ENCODE data around the gene CD101. TPM values are rescaled to one million over a fixed set of nuclear protein-coding genes. Genes with fewer than 3 reads are reported as not detected.

The CD101 gene
- total RNA-seq, 5 donors from 2014 or later (not counting 1 experiment from before 2014, with no cell fraction given): 4.8 to 13.4 (median 5.3) TPM

DNA sequence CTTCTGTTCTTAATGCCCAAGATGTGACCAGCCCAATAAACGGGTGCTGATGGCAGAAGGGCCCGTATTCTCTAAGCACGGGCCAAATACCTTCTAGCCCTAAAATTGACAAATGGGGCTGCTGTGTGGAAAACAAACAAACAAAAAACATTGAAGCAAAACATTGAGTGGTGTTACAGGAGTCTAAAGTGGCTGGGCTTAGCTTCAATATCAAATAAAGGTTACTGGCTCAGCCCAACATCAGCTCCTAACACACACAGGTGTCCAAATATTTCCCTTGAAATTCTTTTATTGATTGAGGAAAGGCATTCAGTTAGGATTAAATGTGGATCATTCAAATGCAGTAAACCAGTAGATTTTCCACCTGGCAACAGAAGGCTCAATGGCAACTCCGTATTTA, 45.2 kb downstream of the CD101 start:
- ATAC-seq (replicated peaks in 1 of 4) (no peak), DNase-seq (no peak)
- Mint-ChIP-seq H3K27me3 (no peaks in the 10 kb centered on the region), H3K4me3 (no peak overlapping the region), H3K4me1 (peaks cover 42 to 48% (median 43%) of the 10 kb centered on the region in 3 donors), H3K27ac (peak overlapping the region in 1 of 2 donors; percentile 40), H3K9me3 (peaks cover 0 to 4% (median 0%) of the 10 kb centered on the region in 3 donors), H3K36me3 (no peaks in the 10 kb centered on the region)
- H3K27me3 ChIP-seq (replicated peaks in 1 of 2; ENCODE audit: control insufficient read depth in 2 of 2, extremely low read depth in 1 of 2, insufficient read depth in 2 of 2, low read length in 1 of 2): no peaks in the 10 kb centered on the region
- no peaks in the 10 kb centered on the region for H3K9me3 ChIP-seq
- no peak overlapping the region for H3K27ac ChIP-seq (ENCODE audit: low read length)
- H3K36me3 ChIP-seq (ENCODE audit: control insufficient read depth in 2 of 2, extremely low read depth in 1 of 2, insufficient read depth in 1 of 2, low read length in 1 of 2): no peaks in the 10 kb centered on the region
- no peak overlapping the region for H3K4me3 ChIP-seq (ENCODE audit: control insufficient read depth in 1 of 2, extremely low read depth in 1 of 2, low read length in 1 of 2)
- peaks cover 27 to 38% of the 10 kb centered on the region in 2 experiments for H3K4me1 ChIP-seq (ENCODE audit: control insufficient read depth in 1 of 2, extremely low read depth in 1 of 2, insufficient read depth in 2 of 2, low read length in 2 of 2)
- CTCF ChIA-PET: interaction anchor here in 1 of 2 donors (0.6 kb wide), 1 partner anchor 48 kb away, joined by 3 read pairs; no protein-coding TSS in a partner anchor
- 100% methylated on average over 1 of the region's 4 CpGs for WGBS (ENCODE audit: insufficient coverage)
- POLR2A ChIA-PET: interaction anchor here in 1 of 2 donors (0.7 kb wide), 1 partner anchor 11 kb away, joined by 3 read pairs; no protein-coding TSS in a partner anchor

DNA sequence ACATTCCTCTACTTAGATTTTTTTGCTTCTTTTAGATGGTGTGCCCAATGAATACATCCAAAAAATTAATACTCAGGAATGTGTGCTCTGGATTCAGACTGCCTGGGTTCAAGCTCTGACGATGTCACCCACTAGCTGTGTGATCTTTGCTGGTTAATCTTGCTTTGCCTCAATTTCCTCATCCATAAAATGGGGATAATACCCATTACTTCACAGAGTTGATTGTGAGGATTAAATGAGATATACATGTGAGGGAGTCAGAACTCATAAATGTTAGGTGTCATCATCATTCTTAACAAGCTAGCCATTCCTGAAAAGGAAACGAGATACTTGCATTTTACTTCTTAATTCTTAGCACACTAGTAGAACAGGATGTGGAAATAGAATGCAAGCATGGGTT, 45.7 kb downstream of the CD101 start:
- Mint-ChIP-seq H3K36me3 (no peaks in the 10 kb centered on the region), H3K4me1 (peaks cover 46 to 53% (median 48%) of the 10 kb centered on the region in 3 donors), H3K4me3 (peak overlapping the region in 1 of 3 donors; percentile 70), H3K9me3 (peaks cover 0 to 4% (median 0%) of the 10 kb centered on the region in 3 donors), H3K27ac (peak overlapping the region in 1 of 2 donors; percentile 100), H3K27me3 (no peaks in the 10 kb centered on the region)
- H3K4me1 ChIP-seq (ENCODE audit: control insufficient read depth in 1 of 2, extremely low read depth in 1 of 2, insufficient read depth in 2 of 2, low read length in 2 of 2): peaks cover 31 to 41% of the 10 kb centered on the region in 2 experiments
- H3K36me3 ChIP-seq (ENCODE audit: control insufficient read depth in 2 of 2, extremely low read depth in 1 of 2, insufficient read depth in 1 of 2, low read length in 1 of 2): no peaks in the 10 kb centered on the region
- no peaks in the 10 kb centered on the region for H3K9me3 ChIP-seq
- ATAC-seq (replicated peaks in 1 of 4): no peak
- DNase-seq: no peak
- H3K27ac ChIP-seq (ENCODE audit: low read length): no peak overlapping the region
- ChIA-PET POLR2A (interaction anchor here in 1 of 2 donors (0.7 kb wide), 1 partner anchor 10 kb away, joined by 3 read pairs; no protein-coding TSS in a partner anchor), CTCF (interaction anchor here in 1 of 2 donors (0.6 kb wide), 1 partner anchor 229 kb away, joined by 3 read pairs; no protein-coding TSS in a partner anchor)
- no peak overlapping the region for H3K4me3 ChIP-seq (ENCODE audit: control insufficient read depth in 1 of 2, extremely low read depth in 1 of 2, low read length in 1 of 2)
- no peaks in the 10 kb centered on the region for H3K27me3 ChIP-seq (replicated peaks in 1 of 2; ENCODE audit: control insufficient read depth in 2 of 2, extremely low read depth in 1 of 2, insufficient read depth in 2 of 2, low read length in 1 of 2)
- WGBS (ENCODE audit: insufficient coverage): no CpG with 5 or more reads among the region's 2 CpGs

DNA sequence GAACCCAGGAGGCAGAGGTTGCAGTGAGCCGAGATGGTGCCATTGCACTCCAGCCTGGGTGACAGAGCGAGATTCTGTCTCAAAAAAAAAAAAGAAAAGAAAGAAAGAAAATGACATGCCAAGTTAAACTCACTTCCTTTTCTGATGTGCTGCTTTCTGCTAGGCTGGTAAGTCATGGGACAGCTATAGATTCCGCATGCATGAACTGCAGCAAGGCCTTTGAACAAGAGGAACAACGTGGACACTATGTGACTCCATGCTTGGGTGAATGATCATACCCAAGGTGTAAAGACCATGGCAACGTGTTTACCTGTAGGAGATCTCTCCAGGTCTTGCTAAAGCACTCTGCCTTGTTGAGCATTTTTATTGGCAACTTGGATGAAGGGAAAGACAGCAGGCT, 48.3 kb downstream of the CD101 start:
- H3K4me3 ChIP-seq (ENCODE audit: control insufficient read depth in 1 of 2, extremely low read depth in 1 of 2, low read length in 1 of 2): no peak overlapping the region
- ATAC-seq (replicated peaks in 1 of 4) (no peak), DNase-seq (peak in 1 of 35 experiments; percentile 25)
- ChIA-PET POLR2A (interaction anchor here (0.5 to 1.0 kb wide), 3 partner anchors 15 to 312 kb away, joined by 3 read pairs; no protein-coding TSS in a partner anchor), CTCF (interaction anchor here in 1 of 2 donors (0.6 kb wide), 1 partner anchor 50 kb away, joined by 3 read pairs; no protein-coding TSS in a partner anchor)
- Mint-ChIP-seq H3K36me3 (no peaks in the 10 kb centered on the region), H3K4me1 (peaks cover 51 to 56% (median 56%) of the 10 kb centered on the region in 3 donors), H3K27ac (peak overlapping the region; percentile 98 to 100), H3K9me3 (no peaks in the 10 kb centered on the region), H3K4me3 (peak overlapping the region in 1 of 3 donors; percentile 70), H3K27me3 (no peaks in the 10 kb centered on the region)
- H3K36me3 ChIP-seq (ENCODE audit: control insufficient read depth in 2 of 2, extremely low read depth in 1 of 2, insufficient read depth in 1 of 2, low read length in 1 of 2): no peaks in the 10 kb centered on the region
- 61% methylated on average over 4 of the region's 5 CpGs for WGBS (ENCODE audit: insufficient coverage)
- H3K27ac ChIP-seq (ENCODE audit: low read length): no peak overlapping the region
- H3K9me3 ChIP-seq: no peaks in the 10 kb centered on the region
- H3K4me1 ChIP-seq (ENCODE audit: control insufficient read depth in 1 of 2, extremely low read depth in 1 of 2, insufficient read depth in 2 of 2, low read length in 2 of 2): peaks cover 31 to 44% of the 10 kb centered on the region in 2 experiments
- H3K27me3 ChIP-seq (replicated peaks in 1 of 2; ENCODE audit: control insufficient read depth in 2 of 2, extremely low read depth in 1 of 2, insufficient read depth in 2 of 2, low read length in 1 of 2): no peaks in the 10 kb centered on the region

DNA sequence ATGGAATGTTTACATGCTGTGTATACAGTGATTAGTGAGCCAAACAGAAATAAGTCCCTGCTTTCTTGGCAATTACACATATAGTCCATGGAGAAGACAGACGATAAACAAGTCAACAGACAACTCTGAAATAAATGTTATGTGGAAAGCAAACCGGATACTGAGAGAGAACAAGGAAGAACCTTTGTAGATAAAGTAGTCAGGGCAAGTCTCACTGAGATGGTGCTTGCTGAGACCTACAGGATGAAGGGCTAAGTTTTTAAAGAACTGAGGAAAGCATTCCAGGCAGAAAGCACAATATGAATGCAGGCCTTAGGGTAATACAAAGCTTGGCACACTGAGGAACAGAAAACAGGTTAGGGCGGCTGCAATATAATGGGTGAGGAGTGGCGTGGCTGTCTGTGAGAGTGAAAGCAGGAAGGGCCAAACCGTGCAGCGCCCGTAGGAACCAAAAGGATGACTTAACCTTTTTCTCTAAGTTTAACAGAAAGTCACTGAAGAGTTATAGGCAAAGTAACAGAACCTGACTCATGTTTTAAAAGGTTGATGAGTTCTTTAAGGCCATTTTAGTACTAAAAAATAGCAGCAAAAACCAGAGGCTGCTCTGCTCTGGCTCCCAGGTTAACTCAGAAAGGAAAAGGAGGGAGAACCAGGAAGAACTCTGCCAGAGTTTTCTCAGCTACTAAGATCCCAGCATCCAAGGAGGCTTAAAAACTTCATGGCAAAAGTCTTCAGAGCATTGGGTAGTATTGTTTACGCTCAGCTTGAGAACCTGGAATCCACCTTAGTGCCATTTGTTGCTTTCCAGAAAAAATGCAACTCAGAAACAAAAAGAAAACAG, 49.9 kb downstream of the CD101 start:
- Histone ChIP-seq H3K4me1 (ENCODE audit: control insufficient read depth in 1 of 2, extremely low read depth in 1 of 2, insufficient read depth in 2 of 2, low read length in 2 of 2) (peaks cover 31 to 45% of the 10 kb centered on the region in 2 experiments), H3K4me3 (ENCODE audit: control insufficient read depth in 1 of 2, extremely low read depth in 1 of 2, low read length in 1 of 2) (peak overlapping the region; percentile 6 to 25), H3K27me3 (replicated peaks in 1 of 2; ENCODE audit: control insufficient read depth in 2 of 2, extremely low read depth in 1 of 2, insufficient read depth in 2 of 2, low read length in 1 of 2) (no peaks in the 10 kb centered on the region), H3K9me3 (no peaks in the 10 kb centered on the region), H3K27ac (ENCODE audit: low read length) (peak overlapping the region; percentile 74), H3K36me3 (ENCODE audit: control insufficient read depth in 2 of 2, extremely low read depth in 1 of 2, insufficient read depth in 1 of 2, low read length in 1 of 2) (no peaks in the 10 kb centered on the region)
- Mint-ChIP-seq H3K27me3 (no peaks in the 10 kb centered on the region), H3K4me1 (peaks cover 56 to 64% (median 61%) of the 10 kb centered on the region in 3 donors), H3K9me3 (no peaks in the 10 kb centered on the region), H3K36me3 (no peaks in the 10 kb centered on the region), H3K4me3 (peak overlapping the region; percentile 74 to 82 (median 81)), H3K27ac (peak overlapping the region; percentile 98 to 100)
- ChIA-PET CTCF (interaction anchor here (0.8 to 1.7 kb wide), 2 partner anchors 314 kb away, joined by 3 to 6 read pairs; no protein-coding TSS in a partner anchor), POLR2A (interaction anchor here in 1 of 2 donors (0.6 kb wide), 1 partner anchor 37 kb away, joined by 3 read pairs; no protein-coding TSS in a partner anchor)
- DNase-seq: peak in 12 of 35 experiments; percentile 10 to 41 (median 25)
- WGBS (ENCODE audit: insufficient coverage): 18% methylated on average over 5 of the region's 8 CpGs
- ATAC-seq (replicated peaks in 1 of 4): peak in 3 of 4 experiments; percentile 51 to 57 (median 54)

DNA sequence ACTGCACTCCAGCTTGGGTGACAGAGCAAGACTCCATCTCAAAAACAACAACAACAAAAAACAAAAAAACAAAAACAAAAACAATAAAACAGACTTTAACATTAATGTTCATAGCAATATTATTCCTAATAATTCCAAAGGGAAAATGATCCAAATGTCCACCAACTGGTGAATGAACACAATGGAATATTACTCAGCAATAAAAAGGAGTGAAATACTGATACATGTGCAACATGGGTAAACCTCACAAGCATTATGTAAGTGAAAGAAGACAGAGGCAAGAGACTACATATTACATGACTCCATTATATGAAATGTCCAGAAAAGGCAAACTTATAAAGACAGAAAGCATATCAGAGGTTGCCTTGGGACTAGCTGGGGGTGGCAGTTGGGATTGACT, 52.5 kb downstream of the CD101 start:
- H3K36me3 Mint-ChIP-seq: no peaks in the 10 kb centered on the region
- no peaks in the 10 kb centered on the region for H3K27me3 ChIP-seq (replicated peaks in 1 of 2; ENCODE audit: control insufficient read depth in 2 of 2, extremely low read depth in 1 of 2, insufficient read depth in 2 of 2, low read length in 1 of 2)
- H3K9me3 ChIP-seq: no peaks in the 10 kb centered on the region
- CTCF ChIA-PET: interaction anchor here (0.7 to 3.1 kb wide), 5 partner anchors 177 to 327 kb away, joined by 3 to 15 read pairs (median 7); no protein-coding TSS in a partner anchor
- H3K27me3 Mint-ChIP-seq: no peaks in the 10 kb centered on the region
- H3K4me3 Mint-ChIP-seq: no peak overlapping the region
- no peak for DNase-seq
- POLR2A ChIA-PET: interaction anchor here in 1 of 2 donors (0.7 kb wide), 2 partner anchors 177 to 330 kb away, joined by 6 to 7 read pairs; no protein-coding TSS in a partner anchor
- peaks cover 48 to 53% (median 51%) of the 10 kb centered on the region in 3 donors for H3K4me1 Mint-ChIP-seq
- H3K9me3 Mint-ChIP-seq: no peaks in the 10 kb centered on the region
- no peak overlapping the region for H3K4me3 ChIP-seq (ENCODE audit: control insufficient read depth in 1 of 2, extremely low read depth in 1 of 2, low read length in 1 of 2)
- H3K27ac Mint-ChIP-seq: no peak overlapping the region
- H3K27ac ChIP-seq (ENCODE audit: low read length): no peak overlapping the region
- ATAC-seq (replicated peaks in 1 of 4): no peak
- H3K36me3 ChIP-seq (ENCODE audit: control insufficient read depth in 2 of 2, extremely low read depth in 1 of 2, insufficient read depth in 1 of 2, low read length in 1 of 2): no peaks in the 10 kb centered on the region
- peaks cover 19 to 32% of the 10 kb centered on the region in 2 experiments for H3K4me1 ChIP-seq (ENCODE audit: control insufficient read depth in 1 of 2, extremely low read depth in 1 of 2, insufficient read depth in 2 of 2, low read length in 2 of 2)

DNA sequence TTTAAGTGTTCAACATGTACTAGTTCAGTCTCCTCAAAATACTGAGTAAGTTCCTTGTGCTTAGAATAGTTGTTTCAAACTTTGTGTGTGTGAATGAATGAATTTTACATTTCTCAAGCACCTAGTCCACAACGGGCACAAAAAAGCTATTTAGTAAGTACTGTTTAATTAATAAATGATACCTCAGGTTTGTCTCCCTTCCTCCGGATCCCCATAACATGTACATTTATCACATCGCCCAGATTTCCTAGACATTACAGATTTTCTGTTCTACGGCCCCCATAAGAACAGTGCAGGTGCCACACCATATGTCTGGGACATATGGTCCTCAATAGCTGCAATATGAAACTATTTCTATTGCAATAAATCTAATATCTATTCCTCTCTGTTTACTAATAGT, 57.2 kb downstream of the CD101 start:
- Histone ChIP-seq H3K9me3 (no peaks in the 10 kb centered on the region), H3K36me3 (ENCODE audit: control insufficient read depth in 2 of 2, extremely low read depth in 1 of 2, insufficient read depth in 1 of 2, low read length in 1 of 2) (no peaks in the 10 kb centered on the region), H3K27ac (ENCODE audit: low read length) (peak overlapping the region; percentile 85), H3K4me1 (ENCODE audit: control insufficient read depth in 1 of 2, extremely low read depth in 1 of 2, insufficient read depth in 2 of 2, low read length in 2 of 2) (peaks cover 12 to 15% of the 10 kb centered on the region in 2 experiments), H3K4me3 (ENCODE audit: control insufficient read depth in 1 of 2, extremely low read depth in 1 of 2, low read length in 1 of 2) (peak overlapping the region in 1 of 2 donors; percentile 70), H3K27me3 (replicated peaks in 1 of 2; ENCODE audit: control insufficient read depth in 2 of 2, extremely low read depth in 1 of 2, insufficient read depth in 2 of 2, low read length in 1 of 2) (no peaks in the 10 kb centered on the region)
- WGBS (ENCODE audit: insufficient coverage): 20% methylated on average over 2 of the region's 4 CpGs
- no peak for ATAC-seq (replicated peaks in 1 of 4)
- H3K4me3 Mint-ChIP-seq: no peak overlapping the region
- no peak overlapping the region for H3K27ac Mint-ChIP-seq
- H3K36me3 Mint-ChIP-seq: peaks cover 9% of the 10 kb centered on the region
- H3K9me3 Mint-ChIP-seq: no peaks in the 10 kb centered on the region
- H3K27me3 Mint-ChIP-seq: no peaks in the 10 kb centered on the region
- no peak for DNase-seq
- H3K4me1 Mint-ChIP-seq: peaks cover 44 to 47% (median 46%) of the 10 kb centered on the region in 3 donors
- ChIA-PET CTCF (interaction anchor here in 1 of 2 donors (1.4 to 2.4 kb wide), 2 partner anchors 10 to 321 kb away, joined by 5 to 34 read pairs; no protein-coding TSS in a partner anchor), POLR2A (interaction anchor here in 1 of 2 donors (1.4 to 1.5 kb wide), 2 partner anchors 289 to 305 kb away, joined by 6 to 11 read pairs; partner anchors contain the start of gene CD2)

Data from T-cell (primary cell).